GM06990 (cell line): ENCODE data around the gene MPZL3.

Experiments used
- DNase-seq: peaks from one replicate; pipeline ENCODE4 v3.0.0-alpha.2; 2011; ENCODE audit not compliant: insufficient read length; ENCODE audit errors: extremely low read depth
- H3K27me3 ChIP-seq: replicated peaks from 2 replicates; pipeline ENCODE4 v1.6.0; 2011; ENCODE audit warnings: low read length; ENCODE audit not compliant: control insufficient read depth, insufficient read depth
- H3K36me3 ChIP-seq: 2 replicates; pipeline ENCODE4 v1.5.1; 2011; ENCODE audit warnings: low read length; ENCODE audit not compliant: control insufficient read depth, insufficient read depth
- H3K4me3 ChIP-seq: replicated peaks from 2 replicates; pipeline ENCODE4 v1.5.1; 2011; ENCODE audit warnings: low read depth, mild to moderate bottlenecking, control low read depth, low read length
- CTCF ChIP-seq: IDR thresholded peaks from 2 replicates; pipeline ENCODE4 v1.5.1; 2011; ENCODE audit warnings: low read length, control low read depth, mild to moderate bottlenecking, inconsistent platforms; ENCODE audit not compliant: insufficient read depth, poor library complexity, severe bottlenecking

The MPZL3 gene

GRCh38 chr11:118212131-118212725 is 39.9 kb downstream of the MPZL3 start:
- no peaks in the 10 kb centered on the region; the same call in 1 of the 2 replicates for H3K27me3 ChIP-seq
- no peak overlapping the region for H3K4me3 ChIP-seq
- no peak for DNase-seq
- no peaks in the 10 kb centered on the region for H3K36me3 ChIP-seq
- TF ChIP-seq CTCF: no peak

GRCh38 chr11:118211006-118211405 is 41.2 kb downstream of the MPZL3 start:
- TF ChIP-seq CTCF: no peak
- H3K4me3 ChIP-seq: no peak overlapping the region
- H3K36me3 ChIP-seq: no peaks in the 10 kb centered on the region
- H3K27me3 ChIP-seq: no peaks in the 10 kb centered on the region; the same call in 1 of the 2 replicates
- no peak for DNase-seq

GRCh38 chr11:118210323-118210722 is 41.8 kb downstream of the MPZL3 start:
- no peak overlapping the region for H3K4me3 ChIP-seq
- no peaks in the 10 kb centered on the region for H3K36me3 ChIP-seq
- H3K27me3 ChIP-seq: no peaks in the 10 kb centered on the region; the same call in 1 of the 2 replicates
- no peak for TF ChIP-seq CTCF
- DNase-seq: no peak

- H3K36me3 ChIP-seq: no peaks in the 10 kb centered on the region
- no peak for DNase-seq
- H3K4me3 ChIP-seq: no peak overlapping the region
- no peaks in the 10 kb centered on the region; the same call in 1 of the 2 replicates for H3K27me3 ChIP-seq
- no peak for TF ChIP-seq CTCF
Observed at GRCh38 chr11:118209033-118209432, 43.1 kb downstream of the MPZL3 start.

GRCh38 chr11:118207079-118207478 is 45.1 kb downstream of the MPZL3 start:
- H3K27me3 ChIP-seq: peaks cover 2% of the 10 kb centered on the region
- no peak for TF ChIP-seq CTCF
- no peak for DNase-seq

GRCh38 chr11:118206391-118207031 is 45.7 kb downstream of the MPZL3 start:
- Histone ChIP-seq H3K27me3 (peaks cover 2% of the 10 kb centered on the region), H3K4me3 (no peak overlapping the region), H3K36me3 (no peaks in the 10 kb centered on the region)
- DNase-seq: no peak
- no peak for TF ChIP-seq CTCF

More at GRCh38 chr11:118207079-118207478, 45.1 kb downstream of the MPZL3 start:
- Histone ChIP-seq H3K36me3 (no peaks in the 10 kb centered on the region), H3K4me3 (no peak overlapping the region)
